IMR-90 (cell line): Measurements from ENCODE around the gene DOCK2. TPM values are rescaled to one million over a fixed set of nuclear protein-coding genes. Genes with fewer than 3 reads are reported as not detected.

Source experiments
- ATAC-seq: fragments of 200-7000 bp; cut with Tn5 transposase; 2 replicates; pipeline ENCODE4 v1.9.1; 2020; ENCODE audit warnings: low read depth, mild to moderate bottlenecking, moderate library complexity
- BruUV-seq: library from RNA; stranded (reverse); fragments of 400-500 nt; replicated peaks from 2 replicates; lab custom pipeline; 2021; lab: Mats Ljungman, UMichigan
- CTCF ChIA-PET: fragments of 300-600 bp; formaldehyde crosslinking; extraction: SDS; loops from one replicate; lab custom pipeline; 2021; ENCODE audit warnings: antibody characterized with exemption; lab: Yijun Ruan, JAX
- POLR2A ChIA-PET: fragments of 300-600 bp; sonication (Branson Sonifier 250); formaldehyde crosslinking; loops from one replicate; lab custom pipeline; 2022; ENCODE audit warnings: antibody characterized with exemption; ENCODE audit not compliant: unreplicated experiment; lab: Charles Lee
- DNase-seq: peaks from one replicate; pipeline ENCODE4 v3.0.0; 2013
- H2AFZ ChIP-seq: replicated peaks from 2 replicates; pipeline ENCODE3; 2013; ENCODE audit warnings: low read length, mild to moderate bottlenecking; ENCODE audit not compliant: poor library complexity
- H2AK5ac ChIP-seq: 2 replicates; pipeline ENCODE4 v1.6.1; 2013; ENCODE audit warnings: low read depth, low read length, inconsistent platforms
- H2AK9ac ChIP-seq: replicated peaks from 2 replicates; pipeline ENCODE3; 2013; ENCODE audit warnings: mild to moderate bottlenecking, low read depth, low read length, moderate library complexity; ENCODE audit not compliant: poor library complexity
- H2BK120ac ChIP-seq: 2 replicates; pipeline ENCODE4 v1.6.1; 2013; ENCODE audit warnings: low read depth, low read length, inconsistent platforms
- H2BK15ac ChIP-seq: 3 replicates; pipeline ENCODE4 v1.6.1; 2013; ENCODE audit warnings: low read depth, low read length, inconsistent platforms
- H2BK20ac ChIP-seq: 2 replicates; pipeline ENCODE4 v1.6.1; 2013; ENCODE audit warnings: low read depth, mild to moderate bottlenecking, inconsistent platforms, low read length, moderate library complexity
- H2BK5ac ChIP-seq: 2 replicates; pipeline ENCODE4 v1.6.1; 2013; ENCODE audit warnings: mild to moderate bottlenecking, low read depth, low read length, inconsistent platforms; ENCODE audit not compliant: poor library complexity, severe bottlenecking
- H3K14ac ChIP-seq: replicated peaks from 2 replicates; pipeline ENCODE4 v1.6.1; 2013; ENCODE audit warnings: low read depth, low read length, inconsistent platforms
- H3K18ac ChIP-seq: 2 replicates; pipeline ENCODE4 v1.6.1; 2013; ENCODE audit warnings: low read depth, low read length, control low read depth
- H3K23ac ChIP-seq: 2 replicates; pipeline ENCODE4 v1.6.1; 2013; ENCODE audit warnings: low read depth, low read length, inconsistent platforms
- H3K27ac ChIP-seq: 2 replicates; pipeline ENCODE4 v1.5.1; 2013; ENCODE audit warnings: mild to moderate bottlenecking, control low read depth, low read length; ENCODE audit not compliant: insufficient read depth
- H3K27me3 ChIP-seq: 2 replicates; pipeline ENCODE4 v1.6.1; 2013; ENCODE audit warnings: low read length; ENCODE audit not compliant: control insufficient read depth, insufficient read depth
- H3K36me3 ChIP-seq: 2 replicates; pipeline ENCODE4 v1.6.1; 2013; ENCODE audit warnings: low read length, mixed read lengths; ENCODE audit not compliant: control insufficient read depth, insufficient read depth
- H3K4ac ChIP-seq: 2 replicates; pipeline ENCODE4 v1.6.1; 2013; ENCODE audit warnings: low read depth, low read length, inconsistent platforms
- H3K4me1 ChIP-seq: 2 replicates; pipeline ENCODE4 v1.6.1; 2013; ENCODE audit warnings: low read length, mixed read lengths; ENCODE audit not compliant: control insufficient read depth, insufficient read depth
- H3K4me2 ChIP-seq: 2 replicates; pipeline ENCODE4 v1.6.1; 2013; ENCODE audit warnings: low read depth, mild to moderate bottlenecking, control low read depth, low read length, moderate library complexity
- H3K4me3 ChIP-seq: 2 replicates; pipeline ENCODE4 v1.5.1; 2013; ENCODE audit warnings: low read depth, mild to moderate bottlenecking, control low read depth, low read length, moderate library complexity; ENCODE audit not compliant: insufficient read depth
- H3K56ac ChIP-seq: 2 replicates; pipeline ENCODE4 v1.6.1; 2013; ENCODE audit warnings: low read length, inconsistent platforms; ENCODE audit not compliant: insufficient read depth; ENCODE audit errors: extremely low read depth
- H3K79me1 ChIP-seq, 2 experiments: 2 replicates each; pipeline ENCODE4 v1.6.1; 2013; ENCODE audit warnings: low read length in 2 of 2, inconsistent platforms in 1 of 2, low read depth in 1 of 2
- H3K9ac ChIP-seq: 2 replicates; pipeline ENCODE4 v1.6.1; 2013; ENCODE audit warnings: low read depth, low read length, control low read depth
- H3K9me1 ChIP-seq: 2 replicates; pipeline ENCODE4 v1.6.1; 2013; ENCODE audit warnings: low read length, inconsistent platforms; ENCODE audit not compliant: insufficient read depth
- H3K9me3 ChIP-seq: 2 replicates; pipeline ENCODE4 v1.6.1; 2013; ENCODE audit warnings: low read length; ENCODE audit not compliant: control insufficient read depth, insufficient read depth
- H4K20me1 ChIP-seq: 2 replicates; pipeline ENCODE4 v1.6.1; 2013; ENCODE audit warnings: low read length, inconsistent platforms; ENCODE audit not compliant: insufficient read depth
- H4K5ac ChIP-seq: 2 replicates; pipeline ENCODE4 v1.6.1; 2013; ENCODE audit warnings: mild to moderate bottlenecking, low read depth, low read length, control low read depth
- H4K8ac ChIP-seq, 2 experiments: 2 replicates each; pipeline ENCODE4 v1.6.1; 2013; ENCODE audit warnings: low read depth in 2 of 2, low read length in 2 of 2, control low read depth in 1 of 2, inconsistent platforms in 1 of 2
- H4K91ac ChIP-seq: 2 replicates; pipeline ENCODE4 v1.6.1; 2013; ENCODE audit warnings: low read depth, low read length, inconsistent platforms; ENCODE audit not compliant: insufficient read depth
- BHLHE40 ChIP-seq: fragments of 150-350 bp; IDR thresholded peaks from 2 replicates; pipeline ENCODE4 v1.6.1; 2016; ENCODE audit warnings: mild to moderate bottlenecking, low read depth, low read length
- CEBPB ChIP-seq: IDR thresholded peaks from 2 replicates; pipeline ENCODE4 v1.6.1; 2012; ENCODE audit warnings: low read depth, low read length, improper control_type of control experiment
- CHD1 ChIP-seq: IDR thresholded peaks from 2 replicates; pipeline ENCODE4 v1.6.1; 2012; ENCODE audit warnings: low read depth, low read length, improper control_type of control experiment
- MXI1 ChIP-seq: IDR thresholded peaks from 2 replicates; pipeline ENCODE4 v1.6.1; 2012; ENCODE audit warnings: low read depth, mild to moderate bottlenecking, low read length, moderate library complexity, borderline replicate concordance
- NFE2L2 ChIP-seq: fragments of 150-350 bp; IDR thresholded peaks from 2 replicates; pipeline ENCODE4 v1.6.1; 2016; ENCODE audit warnings: low read depth, mild to moderate bottlenecking, low read length
- POLR2A ChIP-seq: IDR thresholded peaks from 2 replicates; pipeline ENCODE4 v1.6.1; 2012; ENCODE audit warnings: mild to moderate bottlenecking, low read depth, low read length
- RAD21 ChIP-seq: IDR thresholded peaks from 2 replicates; pipeline ENCODE4 v1.6.1; 2012; ENCODE audit warnings: low read length, improper control_type of control experiment
- RCOR1 ChIP-seq: IDR thresholded peaks from 2 replicates; pipeline ENCODE4 v1.6.1; 2012; ENCODE audit warnings: mild to moderate bottlenecking, low read length, improper control_type of control experiment; ENCODE audit not compliant: insufficient replicate concordance
- SMC3 ChIP-seq: fragments of 150-350 bp; IDR thresholded peaks from 2 replicates; pipeline ENCODE4 v1.6.1; 2016; ENCODE audit warnings: low read depth, mild to moderate bottlenecking, antibody characterized with exemption, low read length, moderate library complexity
- WGBS, 2 experiments: methylation state at CpG; one replicate each; pipeline versions ENCODE4 v1.1.5 to v1.1.7; 2013; ENCODE audit warnings: missing lambda C conversion rate in 2 of 2; ENCODE audit not compliant: insufficient read length in 1 of 2; ENCODE audit errors: extremely low coverage in 2 of 2; 5-methylcytosine and 5-hydroxymethylcytosine counted together
- dilution Hi-C: fragments of 300-500 bp; cut with HindIII; formaldehyde crosslinking; loops from one replicate; pipeline ENCODE4 v1.14.3; 2018; ENCODE audit warnings: low sequenced_read_pairs; ENCODE audit not compliant: unreplicated experiment
- in situ Hi-C: fragments of 300-500 bp; cut with MboI; formaldehyde crosslinking; loops from 3 replicates; pipeline ENCODE4 v1.14.3; 2019; ENCODE audit warnings: low sequenced_read_pairs, inconsistent platforms, mixed read lengths
- intact Hi-C: fragments of 100-400 bp; cut with micrococcal nuclease; formaldehyde crosslinking; loops from 2 replicates; pipeline ENCODE4 v1.10.0; 2022
- polyA plus RNA-seq, 3 experiments: library from polyadenylated mRNA; depleted of rRNA; stranded (reverse); fragments of >200 nt; gene quantifications; 2 replicates each; pipeline ENCODE4 v1.2.3, GENCODE V29; 2012; ENCODE audit warnings: low replicate concordance in 1 of 3
- total RNA-seq: library from RNA; depleted of rRNA; stranded (reverse); fragments of >200 nt; gene quantifications from 2 replicates; pipeline ENCODE4 v1.2.3, GENCODE V29; 2012
- TF ChIP-seq, protein P1 (sequence below): fragments of 150-350 bp; IDR thresholded peaks from 2 replicates; pipeline ENCODE4 v1.6.1; 2017; ENCODE audit warnings: mild to moderate bottlenecking, antibody characterized with exemption, low read length, low read depth

DOCK2 gene
- total and polyA plus RNA-seq, 2 of the 4 experiments (the other 2 are of a cell fraction) = 0.72 to 3.0 TPM

DNA sequence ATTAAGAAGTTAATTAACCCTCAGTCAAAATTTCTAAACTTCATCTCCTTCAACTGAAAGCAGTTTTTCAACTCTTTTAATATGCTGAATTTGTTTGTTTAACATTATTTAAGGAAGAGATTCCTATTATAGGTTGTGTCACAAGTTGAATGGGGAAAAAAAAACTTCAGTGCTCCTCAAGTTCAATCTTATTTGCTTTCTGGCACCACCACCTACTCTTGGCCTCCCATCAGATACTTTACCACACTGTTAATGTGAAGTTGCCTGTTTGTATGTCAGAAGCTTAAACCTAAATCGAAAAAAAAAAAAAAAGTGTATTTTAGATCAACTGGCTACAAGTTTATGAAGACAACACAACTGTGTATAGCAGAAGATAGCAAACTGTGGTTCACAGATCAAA, 4.1 kb upstream of the DOCK2 start:
- POLR2A ChIA-PET = no interaction called here
- Histone ChIP-seq H2BK5ac (no peak overlapping the region), H3K4me1 (peaks cover 8% of the 10 kb centered on the region), H3K9ac (no peak overlapping the region), H3K56ac (no peak overlapping the region), H3K36me3 (no peaks in the 10 kb centered on the region), H3K9me3 (no peaks in the 10 kb centered on the region), H2AK5ac (no peak overlapping the region), H4K5ac (no peak overlapping the region), H3K27me3 (no peaks in the 10 kb centered on the region), H2BK20ac (no peak overlapping the region), H4K8ac (no peak overlapping the region), H3K18ac (no peak overlapping the region), H3K27ac (no peak overlapping the region), H3K14ac (no peak overlapping the region), H3K9me1 (peaks cover 5% of the 10 kb centered on the region; the same call in 1 of the 2 replicates), H2BK15ac (no peak overlapping the region), H3K4me2 (no peak overlapping the region), H3K23ac (no peak overlapping the region), H4K91ac (no peak overlapping the region), H4K20me1 (no peaks in the 10 kb centered on the region), H3K79me1 (no peaks in the 10 kb centered on the region), H2AK9ac (no peak overlapping the region), H2AFZ (no peak overlapping the region), H3K4ac (no peak overlapping the region), H2BK120ac (no peak overlapping the region), H3K4me3 (no peak overlapping the region)
- CTCF ChIA-PET = no interaction called here
- in situ Hi-C loops (no loop called here), intact Hi-C loops (no loop called here), dilution Hi-C loops (no loop called here)
- no peak for DNase-seq
- no peak for ATAC-seq
- no TSS peak for BruUV-seq
- TF ChIP-seq NFE2L2 (no peak), MXI1 (no peak), RAD21 (no peak), CHD1 (no peak), CEBPB (no peak), POLR2A (no peak), SMC3 (no peak), RCOR1 (no peak), BHLHE40 (no peak)
- TF ChIP-seq, protein P1, sequence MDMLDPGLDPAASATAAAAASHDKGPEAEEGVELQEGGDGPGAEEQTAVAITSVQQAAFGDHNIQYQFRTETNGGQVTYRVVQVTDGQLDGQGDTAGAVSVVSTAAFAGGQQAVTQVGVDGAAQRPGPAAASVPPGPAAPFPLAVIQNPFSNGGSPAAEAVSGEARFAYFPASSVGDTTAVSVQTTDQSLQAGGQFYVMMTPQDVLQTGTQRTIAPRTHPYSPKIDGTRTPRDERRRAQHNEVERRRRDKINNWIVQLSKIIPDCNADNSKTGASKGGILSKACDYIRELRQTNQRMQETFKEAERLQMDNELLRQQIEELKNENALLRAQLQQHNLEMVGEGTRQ = no peak
- no CpG with 5 or more reads among the region's 1 CpG for WGBS, 2 experiments
